ENCODE data around the gene CHST6.
"Not testable (repeated sequence)": the region's sequence is repeated elsewhere in the genome, so short reads cannot be mapped to it uniquely, and the experiment has no call there.

The CHST6 gene

DNA sequence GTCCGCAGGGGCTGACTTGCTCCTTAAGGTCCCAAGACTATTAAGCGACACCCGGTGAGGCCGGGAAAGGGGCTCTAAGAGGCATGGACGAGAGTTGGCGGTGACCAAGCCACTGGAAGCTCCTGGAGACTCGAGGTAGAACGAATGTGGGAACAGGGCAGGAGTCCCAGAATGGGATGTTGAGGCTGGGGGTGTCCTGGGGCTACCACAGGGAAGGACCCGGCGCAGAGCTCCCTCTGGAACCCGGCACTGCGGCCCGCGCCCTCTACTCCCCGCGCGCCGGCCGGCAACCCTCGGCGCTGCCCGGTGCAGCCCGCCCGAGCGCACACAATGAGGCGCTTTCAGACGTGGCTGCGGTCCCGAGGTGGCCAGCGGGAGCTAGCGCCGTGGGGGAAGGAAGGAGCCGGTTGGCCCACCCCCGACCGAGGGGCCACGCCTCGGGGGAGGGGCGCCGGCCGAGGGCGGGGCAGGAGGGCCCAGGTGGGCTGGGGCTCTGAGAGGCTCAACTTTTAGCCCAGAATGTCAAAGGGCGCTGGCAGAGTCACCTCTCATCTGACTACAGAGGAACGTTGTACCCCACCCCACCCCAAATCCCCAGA lies at the start of gene CHST6:
TSS of gene CHST6 (minus strand) at position 366 of the 599 bp plus-strand sequence. CDS start 15,613 bp downstream, outside the sequence.
- DNase-seq (ENCODE audit: low read depth) = no peak

GRCh38 chr16:75542462-75542861 lies 47.2 kb upstream of the CHST6 start:
- not testable (repeated sequence) for DNase-seq (ENCODE audit: low read depth)

DNA sequence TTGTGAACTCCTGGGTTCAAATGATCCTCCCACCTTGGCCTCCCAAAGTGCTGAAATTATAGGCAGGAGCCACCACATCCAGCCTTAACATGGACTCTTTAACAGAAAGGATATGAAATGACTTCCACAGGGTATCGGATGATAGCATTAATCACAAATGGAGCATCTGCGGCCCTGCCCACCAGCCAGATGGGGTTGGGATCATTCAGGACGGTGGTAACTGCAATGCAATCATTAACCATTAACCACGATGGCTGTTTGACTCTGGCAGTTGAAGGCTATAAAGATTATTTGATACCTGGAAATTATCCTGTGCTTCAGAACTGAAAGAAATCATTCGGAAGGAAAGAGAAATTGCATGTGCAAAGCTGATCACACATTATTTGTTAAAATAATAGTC lies 46.0 kb upstream of the CHST6 start:
- DNase-seq (ENCODE audit: low read depth) = no peak

DNA sequence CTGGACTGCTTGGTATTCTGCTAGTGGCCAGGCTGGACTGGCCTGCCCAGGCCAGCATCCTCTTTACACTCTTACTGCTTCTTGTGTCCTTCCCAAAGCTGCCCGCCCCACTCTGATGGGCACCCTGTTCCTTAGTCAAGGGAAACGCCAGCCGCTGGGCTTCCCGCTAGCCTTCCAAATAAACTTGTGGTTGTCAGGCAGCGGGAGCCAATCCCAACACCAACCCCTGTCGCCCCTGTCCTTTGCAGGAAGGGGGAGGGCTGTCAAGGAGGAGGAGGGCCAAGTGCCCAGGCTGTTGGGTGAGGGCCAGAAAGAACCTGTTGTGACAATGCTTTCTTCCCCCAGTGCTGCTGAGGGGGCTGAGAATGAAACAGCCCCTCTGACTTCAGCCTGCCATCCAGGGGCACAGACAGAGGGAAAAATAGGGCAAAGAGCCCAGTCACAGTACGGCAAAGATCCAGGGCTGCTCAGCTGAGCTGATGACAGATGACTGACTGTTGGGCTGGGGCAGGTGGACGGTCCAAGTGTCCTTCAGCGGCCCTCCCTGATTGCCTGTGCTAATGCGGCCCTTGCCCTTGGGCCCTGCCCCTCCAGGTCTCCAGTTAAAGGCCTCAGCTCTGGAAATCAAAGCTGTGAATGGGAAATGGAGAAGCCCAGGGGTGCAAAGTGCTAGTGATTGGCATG lies 43.8 kb upstream of the CHST6 start:
- DNase-seq (ENCODE audit: low read depth) = not testable (repeated sequence)

DNA sequence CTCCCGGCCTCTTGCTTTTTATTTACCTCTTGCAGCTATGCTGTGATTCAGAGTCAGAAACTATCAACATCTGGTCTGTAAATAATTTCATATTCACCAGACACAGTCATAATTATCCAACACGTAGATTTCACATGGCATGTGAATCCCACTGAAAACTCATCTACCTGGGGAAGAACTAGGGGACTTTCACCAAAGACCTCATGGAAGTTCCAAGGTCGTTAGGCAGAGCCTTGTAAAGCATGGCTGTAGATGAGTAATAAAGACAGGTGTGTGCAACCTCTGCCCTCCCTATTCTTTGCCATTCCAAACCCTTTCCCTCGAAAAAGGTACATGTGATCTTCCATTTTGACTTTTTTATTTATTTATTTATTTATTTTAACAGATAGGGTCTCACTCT lies 42.5 kb upstream of the CHST6 start:
- no peak for DNase-seq (ENCODE audit: low read depth)

GRCh38 chr16:75535901-75536300 lies 40.7 kb upstream of the CHST6 start, which contains the start of gene CHST5:
TSS of gene CHST5 (minus strand) at chr16:75536108. CDS start at chr16:75530384, 5,724 bp downstream.
- DNase-seq (ENCODE audit: low read depth) = no peak

- no peak for DNase-seq (ENCODE audit: low read depth)
These were observed 40.1 kb upstream of the CHST6 start for GRCh38 chr16:75535211-75535843.

GRCh38 chr16:75534560-75535205 lies 39.4 kb upstream of the CHST6 start:
- DNase-seq (ENCODE audit: low read depth) = no peak

DNA sequence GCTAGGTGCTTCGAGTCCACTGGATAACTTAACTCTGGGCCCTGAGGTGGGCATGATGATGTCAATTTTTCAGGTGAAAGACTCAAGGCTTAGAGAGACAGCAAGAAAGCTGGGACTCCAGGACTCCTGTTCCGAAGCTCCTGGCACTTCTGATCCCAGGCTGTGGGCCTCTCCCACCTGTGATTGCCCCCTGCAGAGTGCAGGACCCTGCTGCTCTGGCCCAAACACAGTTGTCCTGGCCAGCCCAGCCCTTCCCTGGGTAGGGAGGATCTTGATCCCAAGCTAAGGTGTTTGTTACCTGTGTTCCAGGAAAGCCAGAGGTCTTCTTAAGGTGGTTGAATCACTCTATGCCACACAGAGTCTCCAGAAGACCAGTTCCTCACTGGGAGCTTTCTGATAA lies 37.5 kb upstream of the CHST6 start:
- no peak for DNase-seq (ENCODE audit: low read depth)

GRCh38 chr16:75532142-75532765 lies 37.0 kb upstream of the CHST6 start:
- DNase-seq (ENCODE audit: low read depth) = no peak

DNA sequence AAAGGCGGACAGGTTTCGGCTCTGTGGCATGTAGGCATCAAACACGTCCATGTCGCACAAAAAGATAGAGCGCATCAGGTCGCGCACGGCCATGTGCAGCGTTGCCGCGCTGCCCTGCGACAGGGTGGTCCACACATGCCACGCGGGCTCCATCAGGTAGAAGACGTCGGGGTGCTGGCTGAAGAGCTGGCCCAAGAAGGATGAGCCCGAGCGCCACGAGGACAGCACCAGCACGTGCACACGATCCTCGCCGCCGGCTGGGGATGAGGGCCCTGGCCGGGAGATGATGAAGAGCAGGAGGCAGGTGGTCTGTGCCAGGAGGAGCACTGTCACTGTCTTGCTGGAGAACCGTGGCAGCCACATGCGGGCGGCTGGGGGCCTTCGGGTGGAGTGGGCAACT lies 34.7 kb upstream of the CHST6 start:
- no peak for DNase-seq (ENCODE audit: low read depth)

GRCh38 chr16:75529056-75529905 lies 34.0 kb upstream of the CHST6 start:
- DNase-seq (ENCODE audit: low read depth) = no peak

DNA sequence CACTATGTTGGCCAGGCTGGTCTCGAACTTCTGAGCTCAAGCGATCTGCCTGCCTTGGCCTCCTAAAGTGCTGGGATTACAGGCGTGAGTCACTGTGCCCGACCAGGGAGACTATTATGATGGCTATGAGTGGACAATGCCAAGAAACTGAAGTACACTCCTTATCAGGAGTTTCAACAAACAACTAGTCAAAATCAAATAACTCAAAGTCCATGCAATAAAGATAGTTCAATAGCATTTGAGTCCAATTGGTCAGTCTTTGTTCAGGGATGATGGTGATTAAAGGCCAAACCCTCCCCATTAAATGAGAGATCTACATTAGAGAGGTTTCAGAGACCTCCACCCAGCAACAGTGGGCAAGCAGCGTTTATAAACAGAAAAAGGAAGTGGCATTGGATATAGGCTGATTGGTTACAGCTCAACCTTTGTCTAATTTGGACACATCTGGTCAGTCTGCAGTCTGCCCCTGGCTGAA lies 32.6 kb upstream of the CHST6 start:
- no peak for DNase-seq (ENCODE audit: low read depth)

DNA sequence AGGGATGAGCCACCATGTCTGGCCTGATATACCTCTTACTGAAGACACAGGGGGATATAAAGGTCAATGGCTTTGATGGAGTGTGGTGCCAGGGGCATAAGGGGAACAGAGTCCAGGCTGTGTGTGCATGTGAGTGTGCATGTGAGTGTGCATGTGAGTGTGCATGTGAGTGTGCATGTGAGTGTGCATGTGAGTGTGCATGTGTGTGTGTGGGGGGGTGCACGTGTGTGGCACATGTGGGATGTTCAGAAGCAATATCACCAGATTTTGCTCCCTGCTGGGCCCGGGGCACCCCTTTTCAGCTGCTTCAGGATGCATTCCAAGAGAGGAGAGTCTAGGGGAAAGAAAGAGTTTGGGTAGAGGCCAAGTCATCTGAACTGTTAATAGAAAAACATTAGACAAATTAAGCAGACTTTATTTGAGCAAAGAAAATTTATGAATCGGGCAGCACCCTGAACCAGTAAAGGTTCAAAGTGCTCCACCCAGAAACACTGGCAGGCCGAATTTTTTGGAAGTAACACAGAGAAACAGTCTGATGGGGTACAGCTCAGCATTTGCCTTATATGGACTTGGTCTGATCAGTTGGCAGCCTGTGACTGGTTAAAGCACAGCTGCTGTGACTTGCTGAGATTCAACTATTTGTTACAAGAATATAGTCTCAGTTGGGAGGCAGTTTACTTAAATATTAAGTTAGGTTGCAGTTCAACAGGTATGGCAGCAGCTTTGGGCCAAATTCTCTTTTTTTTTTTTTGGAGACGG lies 31.0 kb upstream of the CHST6 start:
- no peak for DNase-seq (ENCODE audit: low read depth)

- no peak for DNase-seq (ENCODE audit: low read depth)
These were observed 23.9 kb upstream of the CHST6 start for GRCh38 chr16:75519175-75519574.

GRCh38 chr16:75516189-75516966 lies 21.1 kb upstream of the CHST6 start:
- not testable (repeated sequence) for DNase-seq (ENCODE audit: low read depth)

DNA sequence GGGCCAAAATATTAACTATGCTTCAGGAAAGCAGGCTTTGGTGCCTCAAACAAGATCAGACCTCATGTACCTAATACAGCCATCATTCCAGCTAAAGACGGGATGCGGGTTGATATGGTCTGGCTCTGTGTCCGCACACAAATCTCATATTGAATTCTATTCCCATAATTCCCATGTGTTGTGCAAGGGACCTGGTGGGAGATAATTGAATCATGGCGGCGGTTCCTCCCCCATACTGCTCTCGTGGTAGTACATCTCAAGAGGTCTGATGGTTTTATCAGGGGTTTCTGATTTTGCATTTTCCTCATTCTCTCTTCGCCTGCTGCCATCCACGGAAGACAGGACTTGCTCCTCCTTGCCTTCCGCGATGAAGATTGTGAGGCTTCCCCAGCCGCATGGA lies 19.1 kb upstream of the CHST6 start:
- DNase-seq (ENCODE audit: low read depth) = no peak

- DNase-seq (ENCODE audit: low read depth) = peak; percentile 93
These were observed 11.3 kb upstream of the CHST6 start for GRCh38 chr16:75506574-75506973.

- DNase-seq (ENCODE audit: low read depth) = no peak
These were observed 10.9 kb upstream of the CHST6 start for GRCh38 chr16:75506107-75506506.

- DNase-seq (ENCODE audit: low read depth) = no peak
These were observed 8.6 kb upstream of the CHST6 start for GRCh38 chr16:75503801-75504200.
